Measurements from ENCODE around the gene TMEM51. TPM values are rescaled to one million over a fixed set of nuclear protein-coding genes. Genes with fewer than 3 reads are reported as not detected.

The TMEM51 gene
- total and polyA plus RNA-seq, 9 donors = 5.0 to 12.1 (median 8.0) TPM

DNA sequence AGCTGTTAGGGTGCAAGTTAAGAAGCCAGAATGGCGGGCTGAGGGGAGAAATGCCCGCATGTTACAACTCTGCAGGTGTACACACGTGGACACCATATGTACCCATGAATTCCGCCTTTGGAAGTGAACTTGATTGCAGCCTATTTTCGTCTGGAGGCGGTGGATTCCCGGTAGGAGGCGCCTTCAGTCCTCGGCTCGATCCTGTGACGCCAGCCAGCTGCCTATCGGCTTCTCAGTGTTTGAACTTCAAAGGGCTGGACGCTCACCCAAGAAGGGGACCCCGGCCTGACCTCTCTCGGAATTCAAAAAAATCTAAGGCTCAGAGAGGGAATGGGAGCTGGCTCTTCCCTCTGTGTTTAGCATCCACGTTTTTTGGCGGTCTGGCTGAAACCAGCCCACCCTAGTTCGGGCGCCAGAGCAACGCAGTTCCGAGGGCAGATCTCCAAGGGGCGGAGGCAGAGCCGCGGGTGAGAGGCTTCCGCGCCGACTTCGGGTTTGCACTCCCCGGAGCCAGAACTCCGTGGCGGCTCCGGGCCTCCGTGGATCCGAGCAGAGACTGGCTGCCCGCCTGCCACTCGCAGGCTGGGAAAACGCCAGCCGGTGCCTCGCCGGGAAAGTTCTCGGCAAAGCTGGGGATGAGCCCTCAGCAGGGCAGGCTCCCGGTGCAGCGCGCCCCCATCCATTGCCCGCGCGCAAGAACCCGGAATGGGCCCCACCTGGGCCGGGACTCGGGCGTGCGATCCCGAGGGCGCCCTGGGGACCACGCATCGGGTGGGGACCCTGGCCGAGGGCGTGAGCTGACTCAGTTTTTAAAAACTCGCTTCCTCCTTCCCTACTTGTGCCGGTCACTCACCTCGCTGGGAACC lies 996 bp upstream of the TMEM51 start:
- Histone ChIP-seq H3K27ac (ENCODE audit: low read length) (peak overlapping the region; percentile 81), H3K4me1 (ENCODE audit: control insufficient read depth, insufficient read depth, low read length) (peaks cover 55% of the 10 kb centered on the region), H3K9me3 (replicated peaks; ENCODE audit: control insufficient read depth, low read depth, low read length) (no peaks in the 10 kb centered on the region), H3K4me3 (ENCODE audit: low read length) (peak overlapping the region; percentile 67), H3K27me3 (ENCODE audit: control insufficient read depth, insufficient read depth, low read length) (no peaks in the 10 kb centered on the region), H3K36me3 (ENCODE audit: control insufficient read depth, insufficient read depth, low read length) (no peaks in the 10 kb centered on the region)
- peak; percentile 94 for DNase-seq
- WGBS (ENCODE audit: insufficient coverage) = under 1% methylated on average over 48 of the region's 61 CpGs

DNA sequence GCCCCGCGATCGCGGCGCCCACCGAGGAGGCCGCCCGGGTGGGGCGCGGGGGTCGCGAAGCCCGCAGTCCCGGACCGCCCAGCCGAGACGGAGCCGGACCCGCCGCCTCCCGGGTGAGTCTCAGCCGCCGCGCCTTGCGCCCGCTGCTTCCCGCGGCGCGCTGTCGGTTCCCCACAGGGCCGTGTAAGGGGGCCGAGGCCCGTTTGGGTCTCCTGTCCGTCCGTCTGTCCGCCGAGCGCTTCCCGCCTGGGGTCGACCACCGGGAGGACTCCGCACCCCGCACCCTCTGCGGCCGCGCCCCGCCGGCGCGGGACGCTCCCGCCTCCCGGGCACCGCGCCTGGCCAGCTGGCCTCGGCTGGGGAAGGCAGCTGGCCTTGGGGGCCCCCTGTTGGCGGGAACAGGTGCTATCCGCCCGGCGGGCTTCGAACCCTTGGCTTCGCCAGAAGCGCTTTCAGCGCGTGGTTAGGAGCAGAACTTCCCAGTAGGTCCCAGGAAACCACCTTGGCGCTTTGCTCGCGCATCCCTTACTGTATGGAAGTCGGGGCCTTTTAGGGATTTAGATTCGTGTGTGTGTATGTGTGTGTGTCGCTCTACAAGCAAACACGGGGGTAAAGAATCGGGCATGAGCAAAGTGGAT lies 414 bp downstream of the TMEM51 start:
- H3K4me3 ChIP-seq (ENCODE audit: low read length) = peak overlapping the region; percentile 67
- DNase-seq = peak; percentile 79
- WGBS (ENCODE audit: insufficient coverage) = under 1% methylated on average over 72 of the region's 74 CpGs
- no peaks in the 10 kb centered on the region for H3K36me3 ChIP-seq (ENCODE audit: control insufficient read depth, insufficient read depth, low read length)
- H3K4me1 ChIP-seq (ENCODE audit: control insufficient read depth, insufficient read depth, low read length) = peaks cover 57% of the 10 kb centered on the region
- peak overlapping the region; percentile 59 for H3K27ac ChIP-seq (ENCODE audit: low read length)
- no peaks in the 10 kb centered on the region for H3K27me3 ChIP-seq (ENCODE audit: control insufficient read depth, insufficient read depth, low read length)
- H3K9me3 ChIP-seq (replicated peaks; ENCODE audit: control insufficient read depth, low read depth, low read length) = no peaks in the 10 kb centered on the region

DNA sequence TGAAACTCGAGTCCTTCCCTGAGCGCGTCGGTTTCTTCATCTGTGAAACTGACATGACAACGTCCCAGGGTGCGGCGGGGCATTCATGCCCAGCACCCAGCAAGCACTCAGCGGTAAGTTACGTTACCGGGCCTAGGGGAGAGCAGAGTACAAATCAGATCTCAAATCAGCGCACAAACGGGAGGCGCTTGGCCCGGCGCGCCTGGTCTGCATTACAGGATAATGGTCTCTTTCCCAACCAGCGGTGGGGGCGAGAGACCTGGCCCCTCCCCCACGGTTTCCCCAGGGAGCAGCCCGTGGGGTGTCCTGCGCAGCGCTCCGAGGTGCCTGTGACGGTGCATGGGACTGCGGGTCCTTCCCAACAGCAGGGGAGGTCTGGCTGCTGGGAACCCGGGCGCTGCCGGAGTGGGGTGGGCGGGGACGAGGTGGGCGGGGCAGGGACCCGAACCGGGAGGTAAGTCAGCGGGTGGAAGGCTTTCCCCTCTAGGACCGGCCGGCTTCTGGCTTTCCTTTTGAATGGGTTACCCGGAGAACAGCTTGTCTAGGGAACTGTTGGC lies 1.0 kb downstream of the TMEM51 start:
- H3K4me3 ChIP-seq (ENCODE audit: low read length) = peak overlapping the region; percentile 67
- H3K9me3 ChIP-seq (replicated peaks; ENCODE audit: control insufficient read depth, low read depth, low read length) = no peaks in the 10 kb centered on the region
- H3K27me3 ChIP-seq (ENCODE audit: control insufficient read depth, insufficient read depth, low read length) = no peaks in the 10 kb centered on the region
- no peaks in the 10 kb centered on the region for H3K36me3 ChIP-seq (ENCODE audit: control insufficient read depth, insufficient read depth, low read length)
- DNase-seq = peak; percentile 41
- H3K27ac ChIP-seq (ENCODE audit: low read length) = peak overlapping the region; percentile 88
- H3K4me1 ChIP-seq (ENCODE audit: control insufficient read depth, insufficient read depth, low read length) = peaks cover 61% of the 10 kb centered on the region
- 3% methylated on average over 37 of the region's 37 CpGs for WGBS (ENCODE audit: insufficient coverage)

DNA sequence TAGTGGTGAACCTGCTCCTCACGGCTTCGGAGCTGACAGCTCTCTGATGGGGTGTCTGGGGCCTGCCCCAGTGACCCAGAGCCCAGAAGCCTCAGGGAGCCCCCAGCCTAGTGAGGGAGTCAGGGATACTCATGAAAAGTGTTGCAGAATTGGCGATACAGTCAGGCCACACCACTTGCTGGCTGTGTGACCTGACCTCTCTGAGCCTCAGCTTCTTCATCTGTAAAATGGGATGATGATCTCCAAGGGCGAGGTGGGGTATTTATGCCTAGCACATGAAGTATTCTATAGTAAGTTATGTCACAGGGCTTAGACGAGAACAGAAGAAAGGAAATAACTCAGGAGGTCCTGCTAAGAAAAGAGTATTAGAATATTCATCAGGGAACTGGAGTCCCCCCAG lies 1.6 kb downstream of the TMEM51 start:
- peaks cover 61% of the 10 kb centered on the region for H3K4me1 ChIP-seq (ENCODE audit: control insufficient read depth, insufficient read depth, low read length)

DNA sequence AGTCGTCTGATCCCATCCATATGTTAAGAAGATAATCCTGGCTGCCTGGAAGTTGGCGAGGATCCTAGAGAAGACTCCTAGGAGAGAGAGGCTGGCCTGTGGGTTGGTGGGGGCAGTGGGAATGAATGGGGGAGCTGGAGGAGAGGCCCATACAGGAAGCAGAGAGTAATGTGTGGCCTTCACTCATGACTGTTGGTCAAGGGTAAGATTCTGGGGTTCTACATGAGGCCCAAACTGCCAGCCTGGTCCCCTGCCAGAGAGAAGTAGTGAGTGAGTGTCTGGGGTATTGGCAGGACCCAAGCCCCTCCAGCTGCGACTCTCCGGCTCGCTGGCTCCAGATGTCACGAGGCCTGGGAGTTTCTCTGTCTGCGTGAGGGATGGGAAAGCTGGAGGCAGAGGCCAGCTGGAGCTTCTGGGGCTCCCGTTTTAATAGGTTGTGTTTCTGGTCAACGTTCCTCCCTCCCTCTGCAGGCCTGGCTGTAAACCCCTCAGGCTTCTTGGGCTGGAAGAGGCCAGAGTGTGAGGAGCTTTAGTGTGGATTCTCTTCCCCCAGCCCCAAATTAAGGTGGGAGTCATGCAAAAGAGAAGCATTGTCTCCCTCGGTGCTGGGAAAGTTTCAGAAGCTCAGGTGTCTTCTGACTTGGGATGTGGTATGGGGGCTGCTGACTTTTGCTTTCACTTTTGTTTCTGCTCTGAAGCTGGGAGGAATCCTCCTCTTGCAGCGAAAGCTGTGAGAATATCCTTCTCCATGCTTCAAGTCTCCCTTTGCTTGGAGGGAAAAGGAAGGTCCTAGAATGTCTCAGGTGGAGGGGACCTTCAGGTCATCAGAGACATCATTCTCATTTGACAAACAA lies 2.6 kb downstream of the TMEM51 start:
- DNase-seq = peak; percentile 90
- peaks cover 66% of the 10 kb centered on the region for H3K4me1 ChIP-seq (ENCODE audit: control insufficient read depth, insufficient read depth, low read length)
- H3K9me3 ChIP-seq (replicated peaks; ENCODE audit: control insufficient read depth, low read depth, low read length) = no peaks in the 10 kb centered on the region
- H3K27me3 ChIP-seq (ENCODE audit: control insufficient read depth, insufficient read depth, low read length) = no peaks in the 10 kb centered on the region
- H3K27ac ChIP-seq (ENCODE audit: low read length) = peak overlapping the region; percentile 88
- H3K4me3 ChIP-seq (ENCODE audit: low read length) = no peak overlapping the region
- WGBS (ENCODE audit: insufficient coverage) = 10% methylated on average over 5 of the region's 11 CpGs
- H3K36me3 ChIP-seq (ENCODE audit: control insufficient read depth, insufficient read depth, low read length) = no peaks in the 10 kb centered on the region

More for the DNA sequence above, 1.6 kb downstream of the TMEM51 start:
- Histone ChIP-seq H3K27ac (ENCODE audit: low read length) (peak overlapping the region; percentile 88), H3K9me3 (replicated peaks; ENCODE audit: control insufficient read depth, low read depth, low read length) (no peaks in the 10 kb centered on the region), H3K4me3 (ENCODE audit: low read length) (no peak overlapping the region), H3K27me3 (ENCODE audit: control insufficient read depth, insufficient read depth, low read length) (no peaks in the 10 kb centered on the region), H3K36me3 (ENCODE audit: control insufficient read depth, insufficient read depth, low read length) (no peaks in the 10 kb centered on the region)
- peak; percentile 22 for DNase-seq
- 78% methylated on average over 5 of the region's 5 CpGs for WGBS (ENCODE audit: insufficient coverage)

GRCh38 chr1:15156807-15157380 lies 3.3 kb downstream of the TMEM51 start:
- no peaks in the 10 kb centered on the region for H3K9me3 ChIP-seq (replicated peaks; ENCODE audit: control insufficient read depth, low read depth, low read length)
- peak; percentile 27 for DNase-seq
- peaks cover 59% of the 10 kb centered on the region for H3K4me1 ChIP-seq (ENCODE audit: control insufficient read depth, insufficient read depth, low read length)
- H3K27ac ChIP-seq (ENCODE audit: low read length) = peak overlapping the region; percentile 88
- H3K4me3 ChIP-seq (ENCODE audit: low read length) = no peak overlapping the region
- no peaks in the 10 kb centered on the region for H3K27me3 ChIP-seq (ENCODE audit: control insufficient read depth, insufficient read depth, low read length)
- 74% methylated on average over 8 of the region's 9 CpGs for WGBS (ENCODE audit: insufficient coverage)
- H3K36me3 ChIP-seq (ENCODE audit: control insufficient read depth, insufficient read depth, low read length) = no peaks in the 10 kb centered on the region

DNA sequence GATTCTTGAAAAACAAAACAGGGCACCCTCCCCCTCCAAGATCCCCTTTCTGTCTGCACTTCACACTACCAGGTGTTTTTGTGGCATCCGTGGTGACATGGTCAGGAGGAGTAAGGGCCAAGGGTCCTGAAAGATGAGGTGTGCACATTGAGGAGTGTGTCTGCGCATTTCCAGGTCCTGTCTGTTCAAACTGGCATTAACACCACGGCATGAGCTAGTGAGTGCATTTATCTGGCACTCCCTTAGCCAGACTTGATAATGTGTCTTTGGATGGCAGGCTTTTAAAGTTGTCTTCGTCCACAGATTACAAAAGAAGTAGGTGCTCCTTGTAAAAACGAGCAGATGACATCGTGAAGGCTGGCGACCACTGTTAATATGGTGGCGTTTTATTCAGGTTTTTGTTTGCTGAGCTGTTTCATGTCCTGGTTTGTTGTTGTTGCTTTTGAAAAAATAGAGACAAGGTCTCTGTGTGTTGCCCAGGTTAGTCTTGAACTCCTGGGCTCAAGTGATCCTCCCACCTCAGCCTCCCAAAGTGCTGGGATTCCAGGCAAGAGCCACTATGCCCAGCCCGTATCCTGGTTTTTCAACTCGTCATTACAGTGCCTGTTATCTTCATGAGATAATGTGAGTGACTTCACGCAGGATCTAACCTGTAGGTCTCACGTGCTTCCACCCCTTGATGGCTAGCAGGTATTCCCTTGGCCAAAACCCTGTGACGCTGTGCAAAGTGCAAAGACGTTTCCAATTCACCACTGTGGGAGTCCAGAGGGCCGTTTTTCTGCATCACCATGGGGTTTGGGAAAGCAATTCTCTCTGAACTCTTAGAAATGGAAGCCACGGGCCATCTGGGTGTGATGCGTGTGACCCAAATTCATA lies 4.2 kb downstream of the TMEM51 start:
- Histone ChIP-seq H3K4me1 (ENCODE audit: control insufficient read depth, insufficient read depth, low read length) (peaks cover 51% of the 10 kb centered on the region), H3K27me3 (ENCODE audit: control insufficient read depth, insufficient read depth, low read length) (no peaks in the 10 kb centered on the region), H3K36me3 (ENCODE audit: control insufficient read depth, insufficient read depth, low read length) (no peaks in the 10 kb centered on the region), H3K4me3 (ENCODE audit: low read length) (no peak overlapping the region), H3K27ac (ENCODE audit: low read length) (no peak overlapping the region), H3K9me3 (replicated peaks; ENCODE audit: control insufficient read depth, low read depth, low read length) (no peaks in the 10 kb centered on the region)
- no peak for DNase-seq
- WGBS (ENCODE audit: insufficient coverage) = 78% methylated on average over 11 of the region's 17 CpGs

GRCh38 chr1:15158506-15159165 lies 5.1 kb downstream of the TMEM51 start:
- no peak overlapping the region for H3K27ac ChIP-seq (ENCODE audit: low read length)
- 66% methylated on average over 6 of the region's 13 CpGs for whole genome bisulfite sequencing (ENCODE audit: insufficient coverage)
- no peaks in the 10 kb centered on the region for H3K36me3 ChIP-seq (ENCODE audit: control insufficient read depth, insufficient read depth, low read length)

More at GRCh38 chr1:15158506-15159165, 5.1 kb downstream of the TMEM51 start:
- peaks cover 46% of the 10 kb centered on the region for H3K4me1 ChIP-seq (ENCODE audit: control insufficient read depth, insufficient read depth, low read length)
- H3K9me3 ChIP-seq (replicated peaks; ENCODE audit: control insufficient read depth, low read depth, low read length) = no peaks in the 10 kb centered on the region
- DNase-seq = no peak
- no peak overlapping the region for H3K4me3 ChIP-seq (ENCODE audit: low read length)
- no peaks in the 10 kb centered on the region for H3K27me3 ChIP-seq (ENCODE audit: control insufficient read depth, insufficient read depth, low read length)

All from muscle of leg (tissue), 11 donors.